ENCODE measurements around the gene DLX6.

DNA sequence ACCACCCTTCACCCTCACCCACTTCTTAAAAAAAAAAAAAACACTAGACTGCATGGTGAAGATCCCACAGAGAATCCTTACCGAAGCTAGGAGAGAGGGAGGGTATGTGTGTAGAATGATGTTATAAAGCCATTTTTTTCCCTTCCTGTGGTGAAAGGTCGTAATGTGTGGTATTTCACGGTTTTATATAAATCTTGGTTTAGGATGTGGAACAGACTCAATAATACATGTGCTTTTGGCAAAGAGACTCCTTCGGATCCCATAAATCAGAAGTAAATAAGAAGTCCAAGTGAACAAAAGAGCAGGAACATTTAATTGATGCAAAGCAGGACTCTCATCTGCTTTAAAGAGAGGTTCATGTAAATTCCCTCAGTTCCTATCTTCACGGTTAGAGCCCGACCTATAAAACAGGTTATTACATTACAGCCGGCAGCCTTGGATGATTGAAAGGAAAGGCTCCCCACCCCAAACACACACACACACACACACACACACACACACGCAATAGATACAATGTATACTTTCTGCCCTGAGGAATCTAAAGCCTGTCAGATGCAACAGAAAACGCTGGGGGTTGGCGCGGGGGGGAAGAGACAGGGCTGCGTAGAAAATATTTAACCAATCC lies 10.5 kb downstream of the DLX6 start:
- no peak for TF ChIP-seq POLR2A (IDR thresholded peaks at IDR 0.05)
- TF ChIP-seq, protein P1, sequence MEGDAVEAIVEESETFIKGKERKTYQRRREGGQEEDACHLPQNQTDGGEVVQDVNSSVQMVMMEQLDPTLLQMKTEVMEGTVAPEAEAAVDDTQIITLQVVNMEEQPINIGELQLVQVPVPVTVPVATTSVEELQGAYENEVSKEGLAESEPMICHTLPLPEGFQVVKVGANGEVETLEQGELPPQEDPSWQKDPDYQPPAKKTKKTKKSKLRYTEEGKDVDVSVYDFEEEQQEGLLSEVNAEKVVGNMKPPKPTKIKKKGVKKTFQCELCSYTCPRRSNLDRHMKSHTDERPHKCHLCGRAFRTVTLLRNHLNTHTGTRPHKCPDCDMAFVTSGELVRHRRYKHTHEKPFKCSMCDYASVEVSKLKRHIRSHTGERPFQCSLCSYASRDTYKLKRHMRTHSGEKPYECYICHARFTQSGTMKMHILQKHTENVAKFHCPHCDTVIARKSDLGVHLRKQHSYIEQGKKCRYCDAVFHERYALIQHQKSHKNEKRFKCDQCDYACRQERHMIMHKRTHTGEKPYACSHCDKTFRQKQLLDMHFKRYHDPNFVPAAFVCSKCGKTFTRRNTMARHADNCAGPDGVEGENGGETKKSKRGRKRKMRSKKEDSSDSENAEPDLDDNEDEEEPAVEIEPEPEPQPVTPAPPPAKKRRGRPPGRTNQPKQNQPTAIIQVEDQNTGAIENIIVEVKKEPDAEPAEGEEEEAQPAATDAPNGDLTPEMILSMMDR (IDR thresholded peaks at IDR 0.05) = no peak
